ENCODE results near the gene INPP5A.
"Not testable (repeated sequence)": the region's sequence is repeated elsewhere in the genome, so short reads cannot be mapped to it uniquely, and the experiment has no call there.

Gene INPP5A

GRCh38 chr10:132504501-132505272 lies 32.9 kb upstream of the INPP5A start:
- no peak for DNase-seq

DNA sequence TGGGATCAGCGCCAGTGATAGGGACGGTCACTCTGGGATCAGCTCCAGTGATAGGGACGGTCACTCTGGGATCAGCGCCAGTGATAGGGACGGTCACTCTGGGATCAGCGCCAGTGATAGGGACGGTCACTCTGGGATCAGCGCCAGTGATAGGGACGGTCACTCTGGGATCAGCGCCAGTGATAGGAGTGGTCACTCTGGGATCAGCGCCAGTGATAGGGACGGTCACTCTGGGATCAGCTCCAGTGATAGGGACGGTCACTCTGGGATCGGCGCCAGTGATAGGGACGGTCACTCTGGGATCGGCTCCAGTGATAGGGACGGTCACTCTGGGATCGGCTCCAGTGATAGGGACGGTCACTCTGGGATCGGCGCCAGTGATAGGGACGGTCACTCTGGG lies 32.0 kb upstream of the INPP5A start:
- DNase-seq: not testable (repeated sequence)

DNA sequence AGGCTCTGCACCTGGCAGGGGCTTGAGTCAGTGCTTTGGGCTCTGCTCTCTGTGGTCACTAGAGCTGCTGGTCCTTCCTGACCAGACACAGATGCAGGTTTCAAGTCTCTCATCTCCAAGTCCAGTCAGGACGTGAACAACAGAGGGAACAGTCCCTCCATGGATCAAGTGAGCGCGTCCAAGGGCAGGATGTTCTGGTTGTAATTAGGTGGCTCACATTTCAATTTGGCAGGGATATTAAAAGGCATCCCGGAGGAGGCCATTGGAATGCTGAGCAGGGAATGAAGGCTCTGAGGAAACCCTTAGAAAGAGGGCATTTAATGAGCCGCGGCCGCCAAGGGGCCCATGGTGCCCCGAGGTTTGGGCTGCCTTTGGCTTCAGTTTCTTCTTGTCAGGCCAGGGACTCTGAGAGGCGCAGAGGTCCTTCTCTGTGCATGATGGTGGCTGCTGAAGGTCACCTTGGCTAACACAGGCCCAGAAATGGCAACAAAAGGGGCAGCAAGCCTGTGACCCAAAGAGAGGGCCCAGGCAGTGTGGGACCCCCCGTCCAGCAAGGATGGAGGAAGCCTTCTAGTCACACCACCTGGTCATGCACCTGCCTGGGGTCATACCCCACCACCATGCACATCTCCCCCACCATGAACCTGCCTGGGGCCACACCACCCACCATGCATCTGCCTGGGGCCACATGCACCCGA lies 30.7 kb upstream of the INPP5A start:
- no peak for DNase-seq

DNA sequence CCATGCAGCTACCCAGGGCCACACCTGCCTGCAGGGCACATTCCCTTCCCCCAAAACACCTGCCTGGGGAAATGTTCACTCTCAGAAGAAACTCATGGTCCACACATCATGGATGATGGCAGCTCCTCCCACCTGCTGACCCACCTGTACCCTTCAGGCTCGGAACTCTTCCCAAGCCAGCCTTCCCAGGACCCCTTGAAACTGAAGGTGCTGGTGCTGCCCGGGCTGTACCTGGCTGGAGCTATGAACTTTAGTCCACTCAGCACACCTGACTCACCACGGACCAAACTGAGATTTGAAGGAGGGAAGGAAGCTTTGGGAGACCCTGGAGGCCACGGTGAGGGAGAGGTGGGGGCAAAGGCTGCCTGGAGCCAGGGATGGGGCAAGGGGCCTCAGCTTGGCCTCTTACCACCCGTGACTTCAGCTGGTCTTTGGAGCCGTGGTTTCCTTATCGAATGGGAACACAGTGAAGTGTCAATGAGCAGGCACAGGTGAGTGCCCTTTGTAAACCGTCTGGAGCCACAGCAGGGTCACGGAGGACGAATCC lies 30.1 kb upstream of the INPP5A start:
- no peak for DNase-seq

DNA sequence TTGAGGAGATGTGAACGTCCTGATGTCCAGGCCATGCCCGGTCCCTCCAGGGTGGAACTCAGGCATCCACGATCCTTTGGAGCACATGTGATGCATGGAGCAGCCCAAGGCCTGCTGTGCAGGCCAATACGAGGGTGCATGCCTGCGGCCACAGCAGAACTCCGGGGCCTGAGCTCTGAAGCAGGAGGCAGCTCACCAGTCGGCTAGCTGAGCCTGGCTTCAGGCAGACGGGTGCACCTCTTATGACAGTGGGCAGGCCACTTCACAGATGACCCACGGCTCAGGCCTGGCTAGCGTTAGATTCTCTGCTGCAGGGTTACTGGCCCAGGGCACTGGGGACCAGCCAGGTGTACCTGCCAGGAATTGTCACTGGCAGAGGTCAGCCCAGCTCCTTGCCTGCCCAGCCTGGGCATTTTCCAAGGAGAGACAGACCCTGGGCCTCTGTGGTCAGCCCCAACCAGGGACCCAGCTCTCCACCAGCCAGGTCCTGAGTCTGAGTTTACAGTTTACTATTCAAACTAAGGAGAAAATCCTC lies 29.6 kb upstream of the INPP5A start:
- no peak for DNase-seq

DNA sequence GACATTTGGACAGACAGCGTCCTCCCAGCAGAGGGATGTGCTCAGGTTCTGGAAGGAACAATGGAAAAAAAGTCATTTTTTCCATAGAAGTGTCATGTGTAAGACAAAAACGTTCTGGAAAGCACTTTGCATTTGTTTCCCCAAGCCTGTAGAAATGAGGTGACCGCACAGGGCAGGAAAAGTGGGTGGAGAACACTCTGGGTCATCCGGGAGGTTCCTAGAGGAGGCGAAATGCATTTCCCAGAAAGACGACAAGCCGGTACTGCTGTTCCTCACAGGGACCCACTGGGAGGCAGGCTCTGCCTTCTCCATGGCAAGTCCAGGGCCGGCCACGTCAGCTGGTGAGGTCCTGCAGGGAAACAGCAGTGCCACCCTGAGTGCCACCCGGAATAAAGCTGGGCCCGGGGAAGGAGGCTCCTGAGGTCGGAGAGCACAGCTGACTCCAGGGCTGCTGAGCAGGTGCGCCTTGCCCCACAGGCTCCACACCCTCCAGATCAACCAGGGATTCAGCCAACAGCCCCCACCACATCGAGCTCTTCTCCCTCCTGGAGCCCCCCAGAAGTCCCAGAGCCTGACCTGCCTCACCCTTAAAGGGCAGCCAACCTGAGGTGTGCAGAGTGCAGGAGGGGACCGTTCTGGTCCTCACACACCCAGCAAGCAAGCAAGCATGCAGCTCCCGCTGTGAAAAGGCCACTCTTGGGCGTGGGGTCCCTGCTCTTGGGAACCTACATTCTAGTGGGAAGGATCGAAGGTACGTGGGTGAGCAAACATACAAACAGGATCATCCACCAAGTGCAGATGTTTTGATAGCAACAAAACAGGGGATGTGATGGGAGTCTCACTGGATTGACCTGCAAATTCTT lies 28.8 kb upstream of the INPP5A start:
- no peak for DNase-seq

DNA sequence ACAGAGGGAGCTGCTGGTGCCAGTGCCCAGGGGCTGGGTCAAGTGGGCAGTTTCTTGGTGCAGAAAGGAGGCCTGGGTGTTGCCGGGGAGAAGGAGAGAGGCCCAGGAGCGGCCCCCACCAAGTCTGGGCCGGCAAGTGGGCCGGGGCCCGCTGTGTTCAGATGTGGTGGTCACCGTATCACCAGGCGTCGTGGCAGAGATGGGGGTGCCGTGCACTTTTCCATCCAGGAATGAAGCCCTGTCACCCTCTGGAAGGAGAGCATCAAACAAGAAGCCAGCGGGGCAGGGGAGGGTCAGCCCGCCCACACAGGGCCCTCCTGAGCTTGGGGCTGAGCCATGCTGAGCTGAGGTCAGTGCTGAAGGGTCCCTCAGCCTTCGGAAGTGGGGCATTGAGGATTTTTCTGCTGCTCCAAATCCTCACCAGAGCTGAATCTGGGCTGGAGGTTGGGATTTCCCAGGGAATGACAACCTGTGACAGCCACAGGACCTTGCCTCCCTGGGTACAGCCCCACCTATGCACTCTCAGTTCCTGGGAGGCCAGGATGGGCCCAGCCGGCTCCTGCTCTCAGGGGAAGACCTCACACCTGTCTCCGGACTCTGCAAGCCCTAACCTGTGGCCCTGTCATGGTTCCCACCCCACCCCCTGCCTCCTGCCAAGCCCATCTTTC lies 27.9 kb upstream of the INPP5A start:
- no peak for DNase-seq

- no peak for DNase-seq
Observed at GRCh38 chr10:132510174-132510611, 27.4 kb upstream of the INPP5A start.

- DNase-seq: no peak
Observed at GRCh38 chr10:132511121-132512051, 26.2 kb upstream of the INPP5A start.

DNA sequence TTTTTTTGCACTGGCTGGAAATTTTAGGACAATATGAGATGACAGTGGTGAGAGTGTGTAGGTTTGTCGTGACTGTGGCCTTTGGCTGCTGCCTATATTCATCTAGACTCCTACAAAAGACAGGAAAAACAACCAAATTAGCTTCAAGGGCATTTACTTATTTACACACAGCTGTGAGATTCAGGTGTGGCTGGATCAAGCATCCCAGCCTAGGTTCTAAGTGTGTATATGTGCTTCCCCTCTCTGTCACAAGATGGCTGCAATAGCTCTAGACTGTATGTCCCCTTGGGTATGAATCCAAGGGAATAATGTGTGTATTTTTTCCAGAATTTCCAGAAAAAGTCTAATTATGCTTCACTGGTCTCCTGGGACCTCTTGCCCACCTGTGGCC lies 25.5 kb upstream of the INPP5A start:
- no peak for DNase-seq

DNA sequence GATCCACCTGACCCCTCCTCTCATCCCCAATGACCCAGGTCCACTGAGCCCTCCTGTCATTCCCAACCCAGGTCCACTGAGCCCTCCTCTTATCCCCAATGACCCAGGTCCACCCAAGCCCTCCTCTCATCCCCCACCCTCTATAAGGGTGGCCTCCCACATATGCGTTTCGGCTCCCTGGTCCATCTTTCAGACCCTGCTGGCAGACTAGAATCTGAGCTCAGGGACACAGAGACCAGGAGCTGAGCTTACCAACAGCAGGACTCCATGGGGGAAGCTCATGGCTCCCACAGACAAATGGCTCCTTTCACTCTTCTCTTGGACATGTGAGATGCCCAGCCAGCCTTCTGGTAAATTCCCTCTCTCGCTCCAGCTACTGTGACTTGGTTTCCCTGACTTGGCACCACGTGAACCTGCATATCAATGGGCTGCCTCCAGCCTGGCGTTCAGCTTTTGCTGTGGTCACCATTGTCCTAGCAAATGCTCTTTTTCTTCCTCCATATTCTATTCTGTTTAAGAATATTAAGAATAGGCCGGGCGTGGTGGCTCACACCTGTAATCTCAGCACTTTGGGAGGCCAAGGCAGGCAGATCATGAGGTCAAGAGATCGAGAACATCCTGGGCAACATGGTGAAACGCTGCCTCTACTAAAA lies 24.8 kb upstream of the INPP5A start:
- DNase-seq: no peak

DNA sequence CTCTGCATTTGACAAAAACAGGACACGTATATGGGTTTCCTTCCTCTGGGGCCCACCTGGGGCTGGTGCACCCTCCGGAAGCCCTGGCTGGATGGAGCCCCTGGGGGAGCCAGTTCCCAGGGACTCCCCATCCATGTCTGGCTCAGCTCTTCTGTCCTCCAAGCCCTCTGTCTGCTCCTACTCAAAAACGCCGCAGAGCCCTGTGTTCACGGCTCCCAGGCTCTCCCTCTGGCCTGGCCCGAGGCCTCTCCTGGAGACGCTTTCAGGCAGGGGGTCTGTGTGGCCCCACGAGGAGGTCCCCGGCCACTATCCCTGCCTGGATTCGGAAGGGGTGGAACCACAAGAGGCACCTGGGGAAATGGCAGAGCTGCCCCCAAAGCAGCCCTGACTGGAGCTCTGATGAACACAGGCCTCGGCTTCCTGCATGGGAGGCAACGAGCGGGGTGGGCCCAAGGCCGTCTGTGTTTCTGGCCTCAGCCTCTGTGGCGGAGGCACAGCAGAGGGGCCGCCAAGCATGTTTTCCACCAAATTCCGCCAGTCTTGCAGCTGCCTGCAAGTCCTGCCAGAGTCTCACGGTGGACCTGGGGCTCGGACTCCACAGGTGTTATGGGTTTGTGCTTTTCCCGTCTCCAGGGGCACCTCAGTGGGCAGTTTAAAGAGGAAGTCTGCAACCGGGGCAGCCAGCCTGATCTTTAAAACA lies 22.6 kb upstream of the INPP5A start:
- no peak for DNase-seq

- no peak for DNase-seq
Observed at GRCh38 chr10:132515811-132516726, 21.5 kb upstream of the INPP5A start.

DNA sequence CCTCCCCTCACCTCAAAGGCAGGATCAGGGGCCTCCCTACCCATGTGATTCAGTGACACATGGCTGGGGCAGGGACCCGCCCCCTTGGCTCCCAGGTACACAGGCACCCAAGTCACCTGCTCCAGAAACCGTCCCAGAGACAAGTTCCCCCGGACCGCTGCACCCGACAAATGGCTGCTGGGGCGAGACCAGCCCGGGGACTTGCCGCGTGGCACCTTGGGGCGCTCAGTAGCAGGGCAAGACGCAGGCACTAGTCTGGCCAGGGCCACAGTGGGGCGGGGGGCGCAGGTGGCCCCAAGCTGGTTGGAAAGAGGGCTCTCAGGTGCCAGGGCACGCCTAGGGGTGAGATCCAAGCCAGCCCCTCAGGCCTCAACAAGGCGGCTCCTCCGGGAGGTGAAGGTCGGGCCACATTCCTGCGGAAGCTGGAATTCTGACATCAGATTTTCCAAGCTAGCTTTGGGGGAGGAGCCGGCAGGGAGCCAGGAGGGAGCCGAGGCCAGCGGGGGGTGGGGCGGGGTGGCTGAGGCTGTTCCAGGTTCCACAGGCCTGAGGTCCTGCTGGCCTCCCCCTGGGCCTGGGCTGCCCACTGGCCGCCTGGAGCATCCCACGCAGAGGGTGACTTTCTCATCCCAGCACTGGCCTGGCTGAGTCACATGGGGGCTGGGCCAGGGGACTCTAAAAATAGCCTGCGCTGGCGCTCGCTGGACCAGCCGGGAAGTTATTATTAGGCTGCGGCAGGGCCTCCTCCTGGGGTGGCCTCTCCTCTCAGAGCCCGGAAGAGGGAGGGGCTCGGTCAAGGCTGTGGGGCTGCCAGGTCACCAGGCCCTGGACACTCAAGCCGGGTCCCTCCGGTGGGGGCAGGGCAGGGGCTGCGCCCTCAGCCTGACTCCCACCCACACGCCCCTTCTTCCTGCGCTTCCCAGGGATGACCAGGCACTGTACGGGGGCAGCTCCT lies 20.5 kb upstream of the INPP5A start:
- DNase-seq: no peak

GRCh38 chr10:132517951-132518521 lies 19.6 kb upstream of the INPP5A start:
- no peak for DNase-seq

DNA sequence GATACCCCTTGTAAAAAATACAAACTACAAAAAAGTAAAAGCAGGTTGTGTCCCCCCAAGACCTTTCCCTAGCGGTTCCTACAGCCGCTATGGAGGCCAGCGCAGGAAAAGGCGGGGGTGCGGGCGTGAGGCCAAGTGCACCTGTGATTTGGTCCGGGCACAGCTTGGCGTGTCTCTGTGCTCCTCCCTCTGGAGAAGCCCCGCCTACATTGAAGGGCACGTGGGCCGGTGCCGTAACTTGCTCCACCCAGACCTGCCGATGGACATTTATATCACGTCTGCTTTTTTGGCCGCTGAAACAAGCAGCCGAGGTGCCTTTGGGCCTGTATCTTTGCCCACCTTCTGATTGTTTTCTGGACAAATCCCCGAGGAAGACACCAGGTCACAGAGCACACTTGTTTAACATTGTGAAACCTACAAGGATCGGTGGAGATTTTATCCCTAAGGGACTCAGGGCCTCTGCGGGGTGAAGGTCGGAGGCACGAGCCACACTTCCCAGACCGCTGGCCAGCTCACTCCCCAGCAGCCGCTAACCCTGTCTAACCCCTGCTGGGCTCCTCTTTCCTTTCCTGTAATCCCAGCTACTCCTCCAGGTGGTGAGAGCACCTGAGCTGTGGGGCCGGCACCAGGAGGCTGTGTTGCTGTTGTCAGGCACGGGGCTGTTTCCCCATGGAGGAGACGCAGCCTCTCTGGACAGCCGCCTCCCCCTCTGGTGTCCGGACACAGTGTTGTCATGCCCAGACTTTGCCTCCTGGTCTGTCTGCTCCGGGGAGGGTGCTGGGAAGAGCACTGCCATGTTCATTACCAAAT lies 18.8 kb upstream of the INPP5A start:
- no peak for DNase-seq
